ENCODE data around the gene MAP2. TPM values are rescaled to one million over a fixed set of nuclear protein-coding genes. Genes with fewer than 3 reads are reported as not detected.

Gene MAP2
- total and polyA plus RNA-seq, 2 of the 8 experiments (the other 6 are each of a cell fraction or from before 2014, with no cell fraction given) = 5.9 to 9.4 TPM

- Histone ChIP-seq H3K79me1 (ENCODE audit: low read depth, low read length) (no peaks in the 10 kb centered on the region), H2AK5ac (ENCODE audit: low read depth, low read length) (no peak overlapping the region), H3K4me1 (replicated peaks in 1 of 4; ENCODE audit: control insufficient read depth in 3 of 4, insufficient read depth in 4 of 4, low read length in 3 of 4) (no peaks in the 10 kb centered on the region), H4K8ac (ENCODE audit: extremely low read depth, insufficient read depth, low read length) (no peak overlapping the region), H3K4ac (replicated peaks; ENCODE audit: insufficient read length, low read depth, low read length) (no peak overlapping the region), H3K4me3 (ENCODE audit: extremely low read depth in 1 of 4, insufficient read depth in 2 of 4, low read depth in 3 of 4, low read length in 4 of 4) (no peak overlapping the region), H3K23me2 (ENCODE audit: low read depth, low read length) (no peaks in the 10 kb centered on the region), H3K56ac (replicated peaks; ENCODE audit: insufficient read length, low read depth, low read length) (no peak overlapping the region), H3K4me2 (ENCODE audit: insufficient read depth in 1 of 2, low read depth in 2 of 2, low read length in 2 of 2) (no peak overlapping the region), H4K91ac (replicated peaks; ENCODE audit: insufficient read length, low read length) (no peak overlapping the region), H3K18ac (ENCODE audit: extremely low read depth, low read length) (no peak overlapping the region), H4K20me1 (replicated peaks in 1 of 2; ENCODE audit: control insufficient read depth in 1 of 2, insufficient read depth in 2 of 2, low read length in 2 of 2) (peaks cover 0 to 2% of the 10 kb centered on the region in 2 experiments), H2BK15ac (ENCODE audit: low read length) (no peak overlapping the region), H2BK12ac (ENCODE audit: low read depth, low read length) (no peak overlapping the region), H2AFZ (ENCODE audit: low read length) (no peak overlapping the region), H2BK120ac (replicated peaks; ENCODE audit: low read depth, low read length) (no peak overlapping the region), H2BK5ac (ENCODE audit: low read depth, low read length) (no peak overlapping the region), H3K79me2 (ENCODE audit: control insufficient read depth in 1 of 2, insufficient read depth in 2 of 2, low read length in 2 of 2) (no peaks in the 10 kb centered on the region), H3K14ac (ENCODE audit: insufficient read length) (no peak overlapping the region), H3K36me3 (ENCODE audit: control insufficient read depth in 2 of 4, insufficient read depth in 4 of 4, low read length in 3 of 4) (no peaks in the 10 kb centered on the region), H3K9ac (replicated peaks in 1 of 4; ENCODE audit: extremely low read depth in 1 of 4, low read depth in 3 of 4, low read length in 3 of 4) (no peak overlapping the region), H2BK20ac (ENCODE audit: low read length) (no peak overlapping the region), H3K9me3 (ENCODE audit: insufficient read depth in 2 of 2, low read depth in 1 of 2, low read length in 1 of 2) (no peaks in the 10 kb centered on the region), H4K5ac (ENCODE audit: insufficient read length, low read depth, low read length) (no peak overlapping the region), H3K27me3 (replicated peaks in 1 of 4; ENCODE audit: control insufficient read depth in 3 of 4, extremely low read depth in 1 of 4, insufficient read depth in 3 of 4, low read length in 3 of 4) (no peaks in the 10 kb centered on the region), H3K23ac (ENCODE audit: insufficient read length) (no peak overlapping the region), H3K27ac (ENCODE audit: low read depth, low read length) (no peak overlapping the region)
- 94% methylated on average over 2 of the region's 2 CpGs; no CpG with 5 or more reads in 1 of the 2 experiments for WGBS, 2 experiments (ENCODE audit: extremely low coverage in 1 of 2, insufficient coverage in 1 of 2, insufficient read length in 1 of 2, insufficient replicate concordance in 2 of 2, low coverage in 1 of 2, low lambda C conversion rate in 2 of 2, missing lambda C conversion rate in 1 of 2)
- DNase-seq (ENCODE audit: low read depth in 1 of 2, low spot score in 2 of 2) (no peak), FAIRE-seq (no peak)
- ChIA-PET POLR2A (ENCODE audit: partially characterized antibody) (no interaction called here), CTCF (ENCODE audit: partially characterized antibody) (interaction anchor here (0.7 to 2.2 kb wide), 3 partner anchors 10 to 189 kb away, joined by 3 to 7 read pairs (median 3); no protein-coding TSS in a partner anchor)
- TF ChIP-seq TBP (IDR thresholded peaks at IDR 0.05; ENCODE audit: low read depth, low read length) (no peak), SIX5 (IDR thresholded peaks at IDR 0.05; ENCODE audit: low read depth, low read length) (no peak), SUZ12 (IDR thresholded peaks at IDR 0.05; ENCODE audit: low read length) (no peak), HDAC2 (IDR thresholded peaks at IDR 0.05; ENCODE audit: borderline replicate concordance in 1 of 2, low read depth in 2 of 2, low read length in 2 of 2) (no peak), MAX (IDR thresholded peaks at IDR 0.05) (no peak), SP4 (IDR thresholded peaks at IDR 0.05; ENCODE audit: low read length) (no peak), EZH2 (IDR thresholded peaks at IDR 0.05; ENCODE audit: low read depth, low read length, severe bottlenecking) (no peak), RAD21 (IDR thresholded peaks at IDR 0.05 in 1 of 2, conservative IDR thresholded peaks at IDR 0.05 in 1 of 2; ENCODE audit: low read depth in 2 of 2, low read length in 2 of 2) (no peak), KDM5A (IDR thresholded peaks at IDR 0.05; ENCODE audit: low read length) (no peak), POLR2A (IDR thresholded peaks at IDR 0.05; ENCODE audit: control extremely low read depth in 1 of 2, low read depth in 2 of 2, low read length in 2 of 2) (no peak)
Observed at GRCh38 chr2:209534228-209534627, 110.4 kb downstream of the MAP2 start.

Data from H1 (cell line).